ENCODE results near the gene ZNF800.

- TF ChIP-seq EZH2phosphoT487 (IDR thresholded peaks at IDR 0.05; ENCODE audit: insufficient read depth, low read depth) (no peak), EZH2 (IDR thresholded peaks at IDR 0.05; ENCODE audit: insufficient read depth, poor library complexity, severe bottlenecking) (no peak)
Observed at GRCh38 chr7:127392566-127393367, at the start of gene ZNF800.

Measured in GM23248 (cell line).